ENCODE results near the gene KCTD17. TPM values are rescaled to one million over a fixed set of nuclear protein-coding genes. Genes with fewer than 3 reads are reported as not detected.

Gene KCTD17
- total and polyA plus RNA-seq, 2 of the 13 experiments (the other 11 are each of a cell fraction or from before 2014, with no cell fraction given), result 5.3 to 11.7 TPM

GRCh38 chr22:37044634-37045625 lies 6.6 kb upstream of the KCTD17 start (continued):
- TF ChIP-seq STAT6 (CRISPR knock-in tag; IDR thresholded peaks at IDR 0.05; ENCODE audit: borderline replicate concordance) (no peak), HNRNPK (IDR thresholded peaks at IDR 0.05; ENCODE audit: low read depth, low read length, poor library complexity, severe bottlenecking) (no peak), GPBP1L1 (CRISPR knock-in tag; IDR thresholded peaks at IDR 0.05) (no peak), ETS1 (CRISPR knock-in tag; IDR thresholded peaks at IDR 0.05) (no peak), RELA (CRISPR knock-in tag; IDR thresholded peaks at IDR 0.05) (no peak), U2AF1 (optimal IDR thresholded peaks at IDR 0.05; ENCODE audit: low read depth, low read length) (no peak), TCF12 (IDR thresholded peaks at IDR 0.05) (no peak), TCF12 (CRISPR knock-in tag; IDR thresholded peaks at IDR 0.05) (no peak), TRIM24 (CRISPR knock-in tag; IDR thresholded peaks at IDR 0.05) (no peak), NFYB (CRISPR knock-in tag; IDR thresholded peaks at IDR 0.05) (no peak), ATF6 (CRISPR knock-in tag; conservative IDR thresholded peaks at IDR 0.05) (no peak), AHDC1 (CRISPR knock-in tag; IDR thresholded peaks at IDR 0.05; ENCODE audit: borderline replicate concordance) (no peak), ZBTB7B (CRISPR knock-in tag; IDR thresholded peaks at IDR 0.05) (no peak), ELF3 (CRISPR knock-in tag; IDR thresholded peaks at IDR 0.05) (no peak)
